ENCODE data around the gene KRT84.

DNA sequence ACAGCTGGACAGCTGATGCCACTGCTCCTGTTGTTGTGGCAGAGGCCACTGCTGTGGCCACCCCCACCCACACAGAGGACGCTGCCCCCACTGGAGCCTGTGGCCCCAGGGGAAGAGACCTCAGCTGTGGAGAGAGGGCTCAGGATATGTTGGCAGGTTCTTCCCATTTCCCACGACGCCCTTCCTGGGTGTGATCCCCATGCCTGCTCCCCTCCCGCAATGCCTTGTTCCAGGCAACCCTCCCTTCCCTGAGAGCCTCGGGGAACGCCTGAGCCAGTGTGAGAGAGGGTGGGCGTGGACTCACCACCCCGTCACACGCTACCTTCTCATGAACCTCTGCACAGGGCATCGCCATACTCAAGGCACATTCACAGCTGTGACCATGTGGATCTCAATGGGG, 26.4 kb upstream of the KRT84 start:
- TF ChIP-seq CTCF (conservative IDR thresholded peaks at IDR 0.05; ENCODE audit: low read length), result no peak
- TF ChIP-seq EZH2phosphoT487 (IDR thresholded peaks at IDR 0.05; ENCODE audit: borderline replicate concordance), result no peak
